OCI-M2 (cell line): Measurements from ENCODE around the gene ZNF491.
A peak's percentile ranks its signal among the peaks of the same experiment; 100 is the strongest.
"Not testable (repeated sequence)": the region's sequence is repeated elsewhere in the genome, so short reads cannot be mapped to it uniquely, and the experiment has no call there.

Experiments used
- DNase-seq: peaks from one replicate; lab custom pipeline; 2025; ENCODE audit not compliant: unreplicated experiment; lab: John Stamatoyannopoulos, UW

ZNF491 gene

DNA sequence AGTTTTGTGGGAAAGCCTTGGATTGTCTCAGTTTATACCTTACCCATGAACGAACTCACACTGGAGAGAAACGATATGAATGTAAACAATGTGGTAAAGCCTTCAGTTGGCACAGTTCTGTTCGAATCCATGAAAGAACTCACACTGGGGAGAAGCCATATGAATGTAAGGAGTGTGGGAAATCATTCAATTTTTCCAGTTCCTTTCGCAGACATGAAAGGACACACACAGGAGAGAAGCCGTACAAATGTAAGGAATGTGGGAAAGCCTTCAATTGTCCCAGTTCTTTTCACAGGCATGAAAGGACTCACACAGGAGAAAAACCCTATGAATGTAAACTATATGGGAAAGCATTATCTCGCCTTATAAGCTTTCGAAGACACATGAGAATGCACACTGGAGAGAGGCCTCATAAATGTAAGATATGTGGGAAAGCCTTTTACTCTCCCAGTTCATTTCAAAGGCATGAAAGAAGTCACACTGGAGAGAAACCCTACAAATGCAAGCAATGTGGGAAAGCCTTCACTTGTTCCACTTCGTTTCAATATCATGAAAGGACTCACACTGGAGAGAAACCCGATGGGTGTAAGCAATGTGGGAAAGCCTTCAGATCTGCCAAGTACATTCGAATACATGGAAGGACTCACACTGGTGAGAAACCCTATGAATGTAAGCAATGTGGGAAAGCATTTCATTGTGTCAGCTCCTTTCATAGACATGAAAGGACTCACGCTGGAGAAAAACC lies 8.2 kb downstream of the ZNF491 start:
- no peak for DNase-seq

DNA sequence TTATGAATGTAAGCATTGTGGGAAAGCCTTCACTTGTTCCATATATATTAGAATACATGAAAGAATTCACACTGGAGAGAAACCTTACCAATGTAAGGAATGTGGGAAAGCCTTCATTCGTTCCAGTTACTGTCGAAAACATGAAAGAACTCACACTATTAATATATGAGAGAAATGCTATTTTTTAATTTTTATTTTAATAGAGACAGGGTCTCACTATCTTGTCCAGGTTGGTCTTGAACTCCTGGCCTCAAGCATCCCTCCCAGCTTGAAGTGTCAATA lies 8.7 kb downstream of the ZNF491 start:
- DNase-seq, result no peak

DNA sequence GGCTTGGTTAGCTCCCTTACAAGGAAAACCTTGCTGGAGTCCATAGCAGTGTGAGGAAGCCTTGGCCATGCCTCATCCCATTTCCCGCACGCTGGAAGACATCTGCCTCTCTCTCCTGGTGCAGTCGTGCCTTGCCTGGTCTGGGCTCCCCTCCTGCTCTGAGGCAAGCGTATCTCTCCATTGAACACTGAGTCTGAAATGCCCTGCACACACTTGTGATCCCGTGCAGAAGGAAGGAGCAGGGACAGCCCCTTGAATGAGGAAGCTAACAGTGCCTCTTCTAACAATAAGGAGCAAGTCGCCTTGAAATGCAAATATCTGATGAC lies 15.3 kb downstream of the ZNF491 start:
- no peak for DNase-seq

DNA sequence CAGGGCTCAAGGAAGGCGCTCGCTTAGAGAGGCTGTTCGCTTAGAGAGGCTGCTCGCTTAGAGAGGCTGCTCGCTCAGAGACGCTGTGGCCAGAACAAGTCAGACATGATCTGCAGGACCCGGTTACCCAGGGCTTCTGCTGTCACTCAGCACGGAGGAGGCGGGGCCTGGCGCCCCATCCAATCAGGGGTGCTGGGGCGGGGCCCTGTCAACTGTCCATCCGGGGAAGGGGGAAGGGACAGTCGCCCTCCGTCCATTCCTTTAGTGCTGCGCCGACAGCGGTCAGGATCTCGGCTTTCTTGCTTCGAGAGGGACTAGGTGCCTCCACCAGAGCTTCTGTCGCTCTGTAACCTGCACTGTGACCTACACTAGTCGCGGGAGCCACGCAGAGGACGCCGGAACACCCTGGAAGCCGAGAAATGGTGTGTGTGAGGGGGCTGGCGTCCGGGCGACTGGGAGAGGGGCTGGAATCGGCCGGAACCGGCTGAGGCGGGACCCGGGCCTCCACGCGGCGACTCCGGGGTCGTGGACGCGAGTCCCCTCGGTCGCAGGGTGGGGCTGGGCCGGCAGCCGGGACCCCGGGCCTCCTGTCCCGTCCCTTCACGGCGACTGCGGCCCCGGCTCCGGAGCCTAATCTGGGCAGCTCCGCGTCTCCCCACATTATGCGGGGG lies 15.8 kb downstream of the ZNF491 start, which contains the start of gene ZNF440:
ZNF440 (plus strand) TSS at position 245 of the 671 bp plus-strand sequence; CDS start at position 420, 175 bp downstream.
- peak; percentile 100 for DNase-seq

DNA sequence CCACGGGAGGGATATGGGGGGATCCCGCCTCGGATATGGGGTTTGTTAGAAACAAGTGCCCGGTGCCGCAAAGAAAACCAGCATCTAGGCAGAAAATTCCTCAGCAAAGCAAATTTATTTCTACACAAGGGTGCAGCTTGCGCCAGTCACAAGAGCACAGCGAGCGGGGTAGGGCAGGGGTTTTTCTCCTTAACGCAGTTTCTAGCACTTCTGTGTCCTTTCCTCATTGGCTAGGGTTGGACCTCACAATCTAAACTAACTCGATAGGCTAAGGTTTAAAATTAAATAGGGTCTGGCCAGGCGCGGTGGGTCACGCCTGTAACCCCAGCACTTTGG lies 16.3 kb downstream of the ZNF491 start:
- DNase-seq, result no peak

DNA sequence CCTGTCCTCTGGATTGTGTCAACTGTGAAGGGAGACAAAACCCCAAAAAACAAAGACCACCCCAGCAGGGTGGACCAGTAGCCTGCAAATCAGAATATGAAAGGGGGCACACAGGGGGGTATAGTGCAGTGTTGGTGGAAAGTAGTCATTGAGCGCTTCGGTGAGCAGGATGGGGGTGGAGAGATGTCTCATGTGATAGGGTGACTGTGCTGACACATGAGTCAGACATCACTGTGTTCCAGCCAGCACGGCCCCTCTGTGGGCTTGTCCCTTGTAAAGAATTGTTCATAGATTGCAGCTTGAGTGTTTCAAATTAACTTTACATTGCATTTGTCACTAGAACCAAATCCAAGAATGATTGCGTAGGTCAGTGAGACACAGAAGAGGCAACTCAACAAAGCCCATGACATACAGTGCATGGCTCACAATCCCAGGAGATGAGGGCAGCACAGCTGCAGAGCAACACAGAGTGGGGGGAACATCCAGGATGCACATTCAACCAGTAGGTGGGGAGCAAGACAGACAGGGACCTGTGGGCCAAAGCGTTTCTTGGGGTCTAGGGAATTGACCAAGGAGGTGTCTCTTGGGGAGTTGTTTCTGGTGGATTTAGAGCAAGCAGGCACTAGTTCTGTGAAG lies 23.3 kb downstream of the ZNF491 start:
- no peak for DNase-seq

DNA sequence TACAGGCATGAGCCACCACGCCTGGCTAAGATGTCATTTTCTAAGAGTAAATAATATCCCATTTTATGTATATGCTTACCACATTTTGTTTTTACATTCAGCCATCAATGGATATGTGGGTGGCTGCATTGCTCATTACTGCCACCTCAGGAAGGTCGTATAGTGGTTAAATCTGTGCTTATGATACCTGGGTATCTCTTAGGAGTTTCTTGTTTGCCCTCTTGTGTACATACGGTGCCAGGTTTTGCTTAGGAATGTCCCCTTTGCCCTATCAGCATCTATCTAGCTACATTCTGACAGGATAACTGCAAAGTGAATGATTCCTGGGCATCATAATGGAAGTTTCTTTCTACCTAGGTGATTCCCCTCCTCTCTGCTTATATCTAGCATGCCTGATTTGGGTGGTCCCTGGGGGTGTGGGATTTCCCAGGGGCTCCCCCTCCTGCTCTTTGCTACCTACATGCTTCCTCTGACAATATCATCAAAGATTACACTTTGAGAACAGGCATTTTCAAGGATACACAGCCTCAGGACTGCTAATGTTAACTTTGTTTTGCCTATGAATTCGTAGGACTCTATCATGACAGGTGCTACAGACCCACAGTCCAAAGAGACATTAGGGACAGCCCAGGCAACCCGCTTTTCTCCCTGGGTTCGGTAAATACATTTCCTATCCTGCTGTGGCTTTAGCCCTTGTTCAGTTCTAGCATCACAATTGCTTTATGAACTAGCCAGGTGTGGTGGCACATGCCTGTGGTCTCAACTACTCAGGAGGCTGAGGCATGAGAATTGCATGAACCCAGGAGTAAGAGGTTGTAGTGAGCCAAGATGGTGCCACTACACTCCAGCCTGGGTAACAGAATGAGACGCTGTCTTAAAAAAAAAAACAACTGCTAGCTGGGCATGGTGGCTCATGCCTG lies 30.9 kb downstream of the ZNF491 start:
- DNase-seq, result not testable (repeated sequence)

DNA sequence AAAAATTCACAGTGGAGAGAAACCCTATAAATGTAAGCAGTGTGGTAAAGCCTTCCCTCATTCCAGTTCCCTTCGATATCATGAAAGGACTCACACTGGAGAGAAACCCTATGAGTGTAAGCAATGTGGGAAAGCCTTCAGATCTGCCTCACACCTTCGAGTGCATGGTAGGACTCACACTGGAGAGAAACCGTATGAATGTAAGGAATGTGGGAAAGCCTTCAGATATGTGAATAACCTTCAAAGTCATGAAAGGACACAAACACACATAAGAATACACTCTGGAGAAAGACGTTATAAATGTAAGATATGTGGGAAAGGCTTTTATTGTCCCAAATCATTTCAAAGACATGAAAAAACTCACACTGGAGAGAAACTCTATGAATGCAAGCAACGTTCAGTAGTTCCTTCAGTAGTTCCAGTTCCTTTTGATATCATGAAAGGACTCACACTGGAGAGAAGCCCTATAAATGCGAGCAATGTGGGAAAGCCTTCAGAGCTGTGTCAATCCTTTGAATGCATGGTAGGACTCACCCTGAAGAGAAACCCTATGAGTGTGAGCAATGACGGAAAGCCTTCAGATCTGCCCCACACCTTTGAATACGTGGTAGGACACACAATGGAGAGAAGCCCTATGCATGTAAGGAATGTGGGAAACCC lies 34.1 kb downstream of the ZNF491 start:
- no peak for DNase-seq

DNA sequence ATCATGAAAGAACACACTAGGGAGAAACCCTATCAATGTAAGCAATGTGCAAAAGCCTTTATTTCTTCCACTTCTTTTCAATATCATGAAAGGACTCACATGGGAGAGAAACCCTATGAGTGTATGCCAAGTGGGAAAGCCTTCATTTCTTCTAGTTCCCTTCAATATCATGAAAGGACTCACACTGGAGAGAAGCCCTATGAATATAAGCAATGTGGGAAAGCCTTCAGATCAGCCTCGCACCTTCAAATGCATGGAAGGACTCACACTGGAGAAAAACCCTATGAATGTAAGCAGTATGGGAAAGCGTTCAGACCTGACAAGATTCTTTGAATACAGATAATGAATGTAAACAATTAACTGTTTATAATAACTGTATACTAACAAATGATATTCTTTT lies 35.2 kb downstream of the ZNF491 start:
- no peak for DNase-seq

DNA sequence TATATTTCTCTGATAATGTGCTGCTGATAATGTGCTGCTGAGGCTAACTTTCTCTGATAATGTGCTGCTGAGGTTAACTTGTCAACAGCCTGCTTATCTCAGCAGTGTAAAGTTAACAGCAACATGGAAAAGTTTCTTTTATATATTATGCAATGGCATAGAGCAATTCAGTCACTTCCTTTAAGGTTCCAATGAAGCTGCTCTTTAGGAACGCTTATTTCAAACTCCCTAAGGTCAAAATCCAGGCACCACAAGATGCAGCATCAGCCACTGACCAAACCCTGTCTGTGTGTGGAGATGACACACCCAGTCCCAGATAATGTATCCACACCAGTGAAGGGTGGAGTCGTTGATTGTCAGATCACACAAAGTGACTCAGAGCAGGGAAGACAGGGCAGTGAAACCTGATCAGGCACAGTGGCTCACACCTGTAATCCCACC lies 37.3 kb downstream of the ZNF491 start:
- DNase-seq, result peak; percentile 88

DNA sequence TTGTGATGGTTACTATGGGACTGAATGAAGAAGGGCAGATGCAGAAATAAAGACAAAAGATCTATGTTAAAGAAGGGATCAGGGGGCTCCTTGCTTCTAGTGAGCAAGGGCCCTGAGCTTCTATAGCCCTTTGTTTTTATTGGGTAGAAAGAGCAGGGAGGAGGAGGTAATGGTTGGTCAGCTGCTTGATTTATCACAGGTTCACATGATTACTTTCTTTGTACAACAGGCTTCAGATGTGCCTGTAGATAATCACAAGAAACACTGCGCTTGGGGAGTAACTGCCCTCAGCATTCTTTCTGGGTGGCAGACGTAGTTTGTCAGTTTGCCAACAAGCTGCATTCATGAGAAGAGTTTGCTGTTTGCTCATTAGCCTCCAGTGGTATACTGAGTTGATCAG lies 45.4 kb downstream of the ZNF491 start:
- DNase-seq, result no peak

DNA sequence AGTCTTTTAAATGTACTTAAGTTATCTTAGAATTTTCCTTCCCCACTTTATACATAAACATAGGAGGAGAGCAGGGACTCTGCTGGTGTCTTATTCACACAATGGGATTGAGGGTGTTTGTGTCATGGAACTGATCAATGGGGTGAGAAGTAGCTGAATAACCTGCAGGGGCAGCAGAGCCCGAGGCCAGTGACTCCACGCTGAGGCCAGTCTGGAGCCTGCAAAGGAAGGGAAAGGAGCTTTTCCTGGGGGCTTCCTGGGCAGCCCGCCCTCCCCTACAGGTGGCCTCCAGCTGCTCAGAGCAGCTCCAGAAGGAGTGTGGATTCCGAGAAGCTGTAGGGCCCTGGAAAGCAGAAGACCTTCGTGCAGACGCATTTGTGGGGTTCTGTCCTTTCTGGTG lies 49.3 kb downstream of the ZNF491 start:
- DNase-seq, result not testable (repeated sequence)

DNA sequence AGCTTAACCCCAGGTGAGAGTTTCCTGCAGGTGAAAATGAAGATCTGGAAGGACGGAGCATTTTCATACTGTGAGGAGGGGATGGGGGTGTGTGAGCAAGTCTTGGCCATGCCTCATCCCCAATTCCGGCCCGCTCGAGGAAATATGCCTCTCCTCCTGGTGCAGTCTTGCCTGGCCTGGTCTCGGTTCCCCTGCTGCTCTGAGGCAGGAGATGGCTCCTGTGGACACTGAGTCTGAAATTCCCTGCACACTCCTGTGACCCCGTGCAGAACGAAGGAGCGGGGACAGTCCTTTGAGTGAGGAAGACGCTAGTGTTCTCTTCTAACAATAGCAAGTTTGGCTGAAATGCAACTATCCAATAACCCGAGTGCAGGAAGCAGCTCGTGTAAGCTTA lies 49.9 kb downstream of the ZNF491 start:
- no peak for DNase-seq

DNA sequence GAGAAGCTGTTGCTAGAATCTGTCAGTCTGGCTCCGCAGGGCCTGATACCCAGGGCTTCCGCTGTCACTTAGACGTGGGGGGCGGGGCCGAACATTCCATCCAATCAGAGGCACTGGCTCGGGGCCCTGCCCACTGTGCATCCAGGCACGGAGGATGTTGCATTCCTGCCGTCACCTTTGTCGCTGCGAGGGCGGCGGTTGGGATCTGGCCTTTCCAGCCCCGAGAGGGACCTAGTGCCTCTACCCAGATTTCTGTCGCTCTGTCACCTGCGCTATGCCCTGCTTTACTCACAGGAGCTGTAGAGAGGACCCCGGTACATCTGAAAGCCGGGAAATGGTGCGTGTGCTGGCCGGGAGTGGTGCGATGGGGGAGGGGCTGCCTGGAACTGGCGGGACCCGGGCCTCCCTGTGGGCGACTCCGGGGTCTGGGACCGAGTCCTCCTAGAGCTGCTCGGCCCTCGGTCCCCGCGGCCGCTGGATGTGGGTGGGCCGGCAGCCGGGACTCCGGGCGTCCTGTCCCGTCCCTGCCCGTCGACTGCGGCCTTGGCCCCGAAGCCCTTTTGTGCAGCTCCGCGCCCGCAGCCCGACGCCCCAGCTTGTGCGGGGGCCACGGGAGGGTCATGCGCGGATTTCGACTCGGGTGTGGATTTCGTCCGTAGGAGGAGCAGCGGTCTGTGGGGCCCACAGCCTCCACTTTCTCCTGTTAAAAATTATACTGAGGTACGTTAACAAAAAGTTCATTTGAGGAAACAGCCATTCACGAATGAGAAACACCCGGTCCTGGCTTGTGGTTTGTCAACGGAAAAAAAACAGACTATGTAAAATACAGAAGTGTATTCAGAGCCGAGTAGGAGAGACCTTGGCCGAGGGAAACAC lies 50.5 kb downstream of the ZNF491 start, which contains the start of gene ZNF439:
ZNF439 (plus strand) TSS at position 133 of the 876 bp plus-strand sequence; CDS start at position 275, 142 bp downstream.
- DNase-seq, result peak; percentile 99

DNA sequence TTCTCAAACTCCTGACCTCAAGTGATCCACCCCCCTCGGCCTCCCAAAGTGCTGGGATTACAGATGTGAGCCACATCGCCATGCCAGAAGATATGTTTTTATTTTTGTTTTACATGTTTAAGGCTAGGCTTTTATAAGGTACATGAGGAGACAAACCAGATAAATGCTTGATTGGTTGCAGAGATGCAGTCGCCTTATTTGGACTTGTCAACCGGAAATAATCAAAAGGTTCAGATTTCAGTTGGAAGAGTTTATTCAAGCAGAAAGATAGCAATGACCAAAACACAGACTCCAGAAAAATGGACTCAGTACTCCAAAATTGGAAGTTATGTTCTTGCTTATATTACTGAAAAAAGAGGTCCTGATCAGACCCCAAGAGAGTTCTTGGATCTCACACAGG lies 52.0 kb downstream of the ZNF491 start:
- DNase-seq, result not testable (repeated sequence)

DNA sequence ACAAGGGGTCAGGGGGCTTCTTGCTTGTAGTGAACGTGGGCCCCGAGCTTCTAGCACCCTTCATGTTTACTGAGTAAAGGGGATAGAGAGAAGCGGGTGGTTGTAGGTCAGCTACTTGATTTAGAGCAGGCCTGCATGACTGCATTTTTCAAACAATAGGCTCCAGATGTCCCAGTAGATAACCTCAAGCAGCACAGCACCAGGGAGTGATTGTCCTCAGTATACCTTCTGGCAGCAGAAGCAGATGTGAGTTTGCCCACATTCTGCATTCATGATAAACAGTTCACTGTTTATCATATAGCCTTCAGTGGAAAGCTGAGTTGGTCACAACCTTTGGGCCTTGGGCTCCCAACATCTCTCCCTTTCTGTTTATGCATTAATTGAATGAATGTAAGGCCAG lies 55.0 kb downstream of the ZNF491 start:
- DNase-seq, result no peak

DNA sequence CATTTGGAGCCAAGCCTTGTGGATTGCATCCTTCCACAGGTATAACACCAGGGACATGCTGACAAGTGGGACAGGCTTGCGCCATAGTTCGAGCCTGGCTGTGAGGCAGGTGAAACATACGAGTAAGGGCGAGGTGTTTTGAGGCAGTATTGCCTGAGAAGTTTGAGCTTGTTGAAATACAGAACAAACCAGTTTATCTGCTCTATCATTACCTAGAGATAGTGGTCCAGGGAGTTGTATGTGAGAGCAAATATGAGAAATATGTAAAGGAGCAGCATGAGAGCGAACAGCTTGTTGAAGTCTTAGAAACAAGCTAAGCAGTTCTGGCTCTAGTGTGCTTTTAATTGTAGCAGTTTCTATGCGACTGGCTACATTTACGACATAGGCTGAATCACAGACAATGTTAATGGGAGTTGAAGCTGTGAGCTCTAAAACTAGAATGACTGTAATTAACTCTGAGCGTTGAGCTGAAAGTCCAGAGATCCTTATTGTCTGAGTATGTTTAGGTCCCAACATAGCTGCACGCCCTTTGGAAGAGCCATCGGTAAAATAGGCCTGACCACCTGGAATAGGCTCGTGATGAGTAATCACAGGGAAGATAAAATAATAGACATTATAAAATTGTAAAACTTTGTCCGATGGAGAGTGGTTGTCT lies 58.4 kb downstream of the ZNF491 start:
- DNase-seq, result no peak
